MCF 10A (cell line): ENCODE measurements around the gene RHOU. TPM values are rescaled to one million over a fixed set of nuclear protein-coding genes. Genes with fewer than 3 reads are reported as not detected.

ENCODE experiments used
- BruUV-seq: library from RNA; stranded (reverse); fragments of 400-500 nt; replicated peaks from 2 replicates; lab custom pipeline; 2021; lab: Mats Ljungman, UMichigan
- CTCF ChIA-PET: fragments of 300-600 bp; sonication (Branson Sonifier 250); formaldehyde crosslinking; extraction: SDS; loops from one replicate; lab custom pipeline; 2021; ENCODE audit warnings: antibody characterized with exemption, inconsistent platforms; lab: Yijun Ruan, JAX
- POLR2A ChIA-PET: fragments of 300-600, 350-650 bp; sonication (Branson Sonifier 250); formaldehyde crosslinking; extraction: SDS; loops from one replicate; lab custom pipeline; 2020; ENCODE audit warnings: antibody characterized with exemption, inconsistent platforms; lab: Yijun Ruan, JAX
- DNase-seq: peaks from one replicate; pipeline ENCODE4 v3.0.0-alpha.2; 2018; ENCODE audit not compliant: unreplicated experiment
- H3K27ac Mint-ChIP-seq: one replicate; pipeline ENCODE4 v1.8.0; 2022; ENCODE audit warnings: mild to moderate bottlenecking, low read depth, mixed read lengths; ENCODE audit not compliant: unreplicated experiment
- H3K27me3 Mint-ChIP-seq: one replicate; pipeline ENCODE4 v1.8.0; 2022; ENCODE audit warnings: mixed read lengths; ENCODE audit not compliant: insufficient read depth, unreplicated experiment
- H3K36me3 Mint-ChIP-seq: one replicate; pipeline ENCODE4 v1.8.0; 2022; ENCODE audit warnings: mild to moderate bottlenecking, moderate library complexity, mixed read lengths; ENCODE audit not compliant: insufficient read depth, unreplicated experiment
- H3K4me1 Mint-ChIP-seq: one replicate; pipeline ENCODE4 v1.8.0; 2022; ENCODE audit warnings: mixed read lengths; ENCODE audit not compliant: insufficient read depth, unreplicated experiment
- H3K4me3 Mint-ChIP-seq: one replicate; pipeline ENCODE4 v1.8.0; 2022; ENCODE audit warnings: mild to moderate bottlenecking, moderate library complexity, mixed read lengths; ENCODE audit not compliant: unreplicated experiment
- H3K9me3 Mint-ChIP-seq: one replicate; pipeline ENCODE4 v1.8.0; 2022; ENCODE audit warnings: mixed read lengths; ENCODE audit not compliant: unreplicated experiment
- intact Hi-C: fragments of 100-400 bp; cut with micrococcal nuclease; formaldehyde crosslinking; loops from 2 replicates; pipeline ENCODE4 v1.14.1; 2022
- total RNA-seq: library from RNA; stranded (reverse); gene quantifications from 2 replicates; pipeline ENCODE4 v1.2.3, GENCODE V29; 2022
- TF ChIP-seq, protein P1 (sequence below): fragments of 200-600 bp; IDR thresholded peaks from one replicate; pipeline ENCODE4 v1.8.0; 2022; ENCODE audit warnings: antibody characterized with exemption, mild to moderate bottlenecking; ENCODE audit not compliant: unreplicated experiment

RHOU gene
- total RNA-seq, 1 experiment from 2014 or later = 2.1 TPM

DNA sequence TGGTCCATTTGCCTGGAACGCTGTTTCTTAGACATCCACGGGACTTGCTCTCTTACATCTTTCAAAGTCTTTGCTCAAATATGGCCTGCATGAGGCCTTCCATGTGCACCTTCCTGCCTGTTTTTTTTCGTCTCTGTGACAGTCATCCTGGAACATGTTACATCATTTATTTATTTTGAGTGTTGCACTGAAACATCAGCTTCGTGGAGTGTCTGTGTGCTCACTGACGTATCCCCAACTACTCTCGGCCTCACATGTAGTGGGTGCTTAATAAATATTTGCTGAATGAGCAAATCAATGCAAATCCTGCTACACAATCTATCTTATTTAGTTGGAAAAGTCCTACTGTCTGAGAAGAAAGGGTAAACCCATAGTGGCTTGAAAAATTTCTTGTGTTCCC is 11.4 kb upstream of the RHOU start:
- Mint-ChIP-seq H3K9me3 (no peaks in the 10 kb centered on the region), H3K4me1 (no peaks in the 10 kb centered on the region), H3K27me3 (peaks cover 15% of the 10 kb centered on the region), H3K4me3 (no peak overlapping the region), H3K27ac (no peak overlapping the region), H3K36me3 (no peaks in the 10 kb centered on the region)
- POLR2A ChIA-PET = interaction anchor here (0.6 to 1.9 kb wide), 2 partner anchors 11 to 280 kb away, joined by 3 to 8 read pairs; partner anchors contain the start of gene RHOU
- CTCF ChIA-PET = interaction anchor here (0.6 to 1.5 kb wide), 4 partner anchors 11 to 811 kb away, joined by 3 to 4 read pairs (median 3); no protein-coding TSS in a partner anchor
- intact Hi-C loops = no loop called here
- TF ChIP-seq, protein P1, sequence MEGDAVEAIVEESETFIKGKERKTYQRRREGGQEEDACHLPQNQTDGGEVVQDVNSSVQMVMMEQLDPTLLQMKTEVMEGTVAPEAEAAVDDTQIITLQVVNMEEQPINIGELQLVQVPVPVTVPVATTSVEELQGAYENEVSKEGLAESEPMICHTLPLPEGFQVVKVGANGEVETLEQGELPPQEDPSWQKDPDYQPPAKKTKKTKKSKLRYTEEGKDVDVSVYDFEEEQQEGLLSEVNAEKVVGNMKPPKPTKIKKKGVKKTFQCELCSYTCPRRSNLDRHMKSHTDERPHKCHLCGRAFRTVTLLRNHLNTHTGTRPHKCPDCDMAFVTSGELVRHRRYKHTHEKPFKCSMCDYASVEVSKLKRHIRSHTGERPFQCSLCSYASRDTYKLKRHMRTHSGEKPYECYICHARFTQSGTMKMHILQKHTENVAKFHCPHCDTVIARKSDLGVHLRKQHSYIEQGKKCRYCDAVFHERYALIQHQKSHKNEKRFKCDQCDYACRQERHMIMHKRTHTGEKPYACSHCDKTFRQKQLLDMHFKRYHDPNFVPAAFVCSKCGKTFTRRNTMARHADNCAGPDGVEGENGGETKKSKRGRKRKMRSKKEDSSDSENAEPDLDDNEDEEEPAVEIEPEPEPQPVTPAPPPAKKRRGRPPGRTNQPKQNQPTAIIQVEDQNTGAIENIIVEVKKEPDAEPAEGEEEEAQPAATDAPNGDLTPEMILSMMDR = no peak
- DNase-seq = no peak
- no TSS peak for BruUV-seq

DNA sequence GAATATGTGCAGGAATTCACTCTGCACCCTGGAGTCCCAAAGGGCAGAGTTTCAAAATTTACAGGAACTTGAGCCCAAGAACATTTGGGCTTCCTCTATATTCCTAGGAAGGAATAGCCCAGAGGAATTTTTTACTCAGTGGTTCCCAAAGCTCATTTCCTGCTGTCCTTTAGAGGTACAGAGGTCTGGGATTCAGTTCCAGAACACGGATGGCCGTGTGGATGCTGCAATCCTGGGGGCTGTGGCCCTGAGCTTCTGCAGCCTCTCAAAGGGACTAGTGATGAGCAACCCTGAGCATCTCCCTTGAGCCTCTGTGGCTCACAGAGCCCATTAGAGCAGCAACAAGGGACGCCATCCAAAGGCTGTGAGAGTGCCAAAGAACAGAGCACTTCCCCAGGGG is 10.1 kb upstream of the RHOU start:
- CTCF ChIA-PET = interaction anchor here (0.6 to 1.1 kb wide), 3 partner anchors 10 to 1526 kb away, joined by 3 to 5 read pairs (median 3); partner anchors contain the start of gene RHOU
- H3K4me3 Mint-ChIP-seq = no peak overlapping the region

DNA sequence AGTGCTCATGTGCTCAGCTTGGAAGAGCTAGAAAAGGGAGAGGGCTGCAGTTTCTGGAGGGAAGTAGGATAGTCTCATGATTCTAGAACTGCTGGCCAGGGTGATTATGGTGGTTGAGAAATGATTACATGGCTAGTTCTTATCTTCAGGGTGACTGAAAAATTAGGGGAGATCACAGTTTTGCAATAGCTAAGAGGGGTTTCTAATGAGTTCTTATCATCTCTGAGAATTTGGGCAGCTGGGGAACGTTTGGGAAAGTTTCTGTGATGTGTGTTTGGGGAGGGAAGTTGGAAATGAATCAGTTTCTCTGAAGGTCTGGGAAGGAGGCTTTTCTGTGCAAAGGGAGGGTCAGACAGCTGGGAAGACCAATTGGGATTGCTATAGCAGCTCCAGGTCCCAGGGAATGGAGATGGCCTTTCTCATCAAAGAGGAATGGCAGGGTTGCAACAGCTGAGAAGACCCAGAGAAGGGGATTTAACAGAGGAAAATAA is 7.6 kb upstream of the RHOU start:
- ChIA-PET POLR2A (interaction anchor here (1.1 to 2.2 kb wide), 3 partner anchors 31 to 503 kb away, joined by 3 to 8 read pairs (median 3); no protein-coding TSS in a partner anchor), CTCF (interaction anchor here (0.6 to 2.2 kb wide), 9 partner anchors 8 to 419 kb away, joined by 3 to 8 read pairs (median 3); no protein-coding TSS in a partner anchor)
- BruUV-seq = no TSS peak
- intact Hi-C loops = no loop called here
- H3K36me3 Mint-ChIP-seq = no peaks in the 10 kb centered on the region
- H3K4me3 Mint-ChIP-seq = no peak overlapping the region
- no peaks in the 10 kb centered on the region for H3K4me1 Mint-ChIP-seq
- no peak for DNase-seq
- H3K27ac Mint-ChIP-seq = no peak overlapping the region
- TF ChIP-seq, protein P1 = no peak
- H3K27me3 Mint-ChIP-seq = peaks cover 24% of the 10 kb centered on the region
- H3K9me3 Mint-ChIP-seq = no peaks in the 10 kb centered on the region

More for the DNA sequence above, 10.1 kb upstream of the RHOU start:
- no TSS peak for BruUV-seq
- no peak for DNase-seq
- H3K27me3 Mint-ChIP-seq = peaks cover 15% of the 10 kb centered on the region
- POLR2A ChIA-PET = interaction anchor here (0.8 to 1.9 kb wide), 3 partner anchors 9 to 496 kb away, joined by 3 to 8 read pairs (median 3); partner anchors contain the start of gene RHOU
- no peaks in the 10 kb centered on the region for H3K4me1 Mint-ChIP-seq
- intact Hi-C loops = no loop called here
- H3K27ac Mint-ChIP-seq = no peak overlapping the region
- H3K36me3 Mint-ChIP-seq = no peaks in the 10 kb centered on the region
- H3K9me3 Mint-ChIP-seq = no peaks in the 10 kb centered on the region
- TF ChIP-seq, protein P1 = no peak

DNA sequence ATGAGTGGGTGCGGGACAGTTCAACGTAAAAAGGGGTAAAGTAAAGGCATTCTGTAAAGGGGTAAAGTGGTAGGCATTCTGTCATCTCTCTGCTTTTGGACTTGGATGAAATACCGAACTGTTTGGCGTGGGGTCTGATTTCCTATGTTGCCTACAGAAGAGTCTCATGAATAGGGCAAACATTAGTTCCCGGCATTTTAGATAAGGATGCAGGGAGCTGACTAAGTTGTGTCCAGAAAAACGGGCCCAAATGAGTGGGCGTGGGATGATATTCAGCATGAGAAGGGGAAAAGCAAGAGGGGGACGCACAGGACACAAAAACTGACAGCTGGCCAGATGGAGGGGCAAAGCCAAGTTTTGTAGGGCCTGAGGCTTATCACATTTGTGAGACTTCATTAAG is 2.9 kb upstream of the RHOU start:
- no TSS peak for BruUV-seq
- intact Hi-C loops = loop anchor here (10.0 kb wide), 1 partner anchor 292 kb away; no protein-coding TSS in a partner anchor
- ChIA-PET POLR2A (interaction anchor here (0.6 to 1.4 kb wide), 2 partner anchors 17 to 78 kb away, joined by 3 to 4 read pairs; no protein-coding TSS in a partner anchor), CTCF (interaction anchor here (0.6 to 1.8 kb wide), 5 partner anchors 39 to 522 kb away, joined by 3 to 6 read pairs (median 3); no protein-coding TSS in a partner anchor)
- Mint-ChIP-seq H3K4me1 (peaks cover 6% of the 10 kb centered on the region), H3K27me3 (peaks cover 18% of the 10 kb centered on the region), H3K36me3 (no peaks in the 10 kb centered on the region), H3K4me3 (no peak overlapping the region), H3K9me3 (no peaks in the 10 kb centered on the region), H3K27ac (no peak overlapping the region)
- DNase-seq = no peak
- TF ChIP-seq, protein P1 = no peak
